T follicular helper cell (primary cell): Measurements from ENCODE around the gene MRPL1.
"Not testable (repeated sequence)": the region's sequence is repeated elsewhere in the genome, so short reads cannot be mapped to it uniquely, and the experiment has no call there.

ENCODE experiments used
- DNase-seq: peaks from one replicate; pipeline ENCODE4 v3.0.0-alpha.2; 2020; ENCODE audit warnings: low read depth

The MRPL1 gene

DNA sequence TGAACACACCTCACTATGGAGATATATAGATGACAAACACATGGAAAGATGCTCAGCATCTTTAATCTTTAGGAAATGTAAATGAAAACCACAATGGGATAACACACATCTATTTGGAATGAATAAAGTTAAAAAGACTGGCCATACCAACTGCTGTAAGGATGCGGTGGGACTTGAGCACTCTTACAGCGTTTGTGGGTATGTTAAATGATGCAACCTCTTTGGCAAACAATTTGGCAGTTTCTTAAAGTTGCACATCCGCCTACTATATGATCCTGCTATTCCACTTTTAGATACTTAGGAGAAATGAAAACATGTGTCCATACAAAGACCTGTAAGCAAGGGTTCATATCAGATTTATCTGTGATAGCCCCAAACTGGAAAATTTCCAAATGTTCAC is 50.7 kb downstream of the MRPL1 start:
- no peak for DNase-seq

DNA sequence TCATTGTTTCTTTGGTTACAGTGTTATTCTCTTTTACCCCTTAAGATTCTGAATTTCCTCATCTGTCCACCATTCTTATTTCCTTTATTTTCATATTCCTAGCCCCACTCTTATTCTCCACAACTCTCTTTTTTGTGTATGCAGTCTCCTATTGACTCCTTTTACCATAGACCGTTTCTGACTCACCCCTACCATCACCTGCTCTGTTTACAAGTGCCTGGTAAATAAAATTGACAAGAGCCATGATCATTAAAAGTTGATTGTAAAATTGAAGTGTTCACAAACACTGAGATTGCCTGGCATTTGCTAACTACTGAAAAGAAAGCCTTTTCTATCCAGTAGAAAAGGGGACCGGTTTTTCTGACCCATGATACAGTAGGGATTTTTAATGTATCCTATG is 54.4 kb downstream of the MRPL1 start:
- no peak for DNase-seq

DNA sequence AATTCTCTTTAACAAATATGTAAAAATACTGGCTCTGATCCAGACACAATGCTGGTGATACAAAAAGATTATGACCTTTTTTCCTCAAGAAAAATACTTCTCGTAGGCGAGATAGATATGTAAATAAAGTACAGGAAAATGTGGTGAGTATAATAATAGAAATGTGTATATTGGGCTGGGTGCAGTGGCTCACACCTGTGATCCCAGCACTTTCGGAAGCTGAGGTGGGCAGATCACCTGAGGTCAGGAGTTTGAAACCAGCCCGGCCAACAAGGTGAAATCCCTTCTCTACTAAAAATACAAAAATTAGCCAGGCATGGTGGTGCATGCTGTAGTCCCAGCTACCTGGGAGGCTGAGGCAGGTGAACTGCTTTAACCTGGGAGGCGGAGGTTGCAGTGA is 55.0 kb downstream of the MRPL1 start:
- DNase-seq = no peak

DNA sequence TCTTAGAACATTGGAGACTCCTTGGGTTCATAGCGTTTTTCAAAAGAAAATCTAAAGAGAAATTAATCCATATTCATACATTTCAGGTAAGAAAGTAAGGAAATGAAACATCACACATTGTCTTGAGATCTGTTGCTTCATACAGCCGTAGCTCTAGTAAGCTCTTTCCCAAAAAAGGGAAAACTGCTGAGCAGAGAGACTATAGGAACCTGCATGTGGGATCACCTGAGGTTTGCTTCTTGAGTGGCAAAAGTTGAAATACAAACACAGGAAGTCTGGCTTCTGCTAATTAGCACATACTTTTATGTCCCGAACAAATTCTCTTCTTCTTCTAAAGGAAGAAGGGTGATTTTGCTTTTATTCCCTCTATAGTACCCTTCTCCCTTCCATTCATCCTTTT is 57.7 kb downstream of the MRPL1 start:
- DNase-seq = no peak

DNA sequence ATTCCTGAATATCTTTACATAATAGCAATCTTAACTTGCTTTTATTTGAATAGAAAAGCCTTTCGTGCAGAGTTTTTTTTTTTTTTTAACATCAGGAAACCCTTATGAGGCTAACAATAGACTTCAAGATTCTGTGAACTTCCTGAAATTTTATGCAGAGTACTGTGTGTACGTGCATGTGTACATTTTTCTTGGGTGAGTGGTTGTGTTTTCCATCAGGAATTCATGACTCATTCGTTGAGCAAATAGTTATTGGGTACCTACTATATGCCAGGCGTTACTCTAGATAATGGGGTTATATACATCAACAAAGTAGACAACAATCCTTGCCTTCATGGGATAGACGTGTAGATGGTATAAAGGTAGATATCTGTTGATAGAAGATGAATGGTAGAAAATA is 59.1 kb downstream of the MRPL1 start:
- DNase-seq = no peak

DNA sequence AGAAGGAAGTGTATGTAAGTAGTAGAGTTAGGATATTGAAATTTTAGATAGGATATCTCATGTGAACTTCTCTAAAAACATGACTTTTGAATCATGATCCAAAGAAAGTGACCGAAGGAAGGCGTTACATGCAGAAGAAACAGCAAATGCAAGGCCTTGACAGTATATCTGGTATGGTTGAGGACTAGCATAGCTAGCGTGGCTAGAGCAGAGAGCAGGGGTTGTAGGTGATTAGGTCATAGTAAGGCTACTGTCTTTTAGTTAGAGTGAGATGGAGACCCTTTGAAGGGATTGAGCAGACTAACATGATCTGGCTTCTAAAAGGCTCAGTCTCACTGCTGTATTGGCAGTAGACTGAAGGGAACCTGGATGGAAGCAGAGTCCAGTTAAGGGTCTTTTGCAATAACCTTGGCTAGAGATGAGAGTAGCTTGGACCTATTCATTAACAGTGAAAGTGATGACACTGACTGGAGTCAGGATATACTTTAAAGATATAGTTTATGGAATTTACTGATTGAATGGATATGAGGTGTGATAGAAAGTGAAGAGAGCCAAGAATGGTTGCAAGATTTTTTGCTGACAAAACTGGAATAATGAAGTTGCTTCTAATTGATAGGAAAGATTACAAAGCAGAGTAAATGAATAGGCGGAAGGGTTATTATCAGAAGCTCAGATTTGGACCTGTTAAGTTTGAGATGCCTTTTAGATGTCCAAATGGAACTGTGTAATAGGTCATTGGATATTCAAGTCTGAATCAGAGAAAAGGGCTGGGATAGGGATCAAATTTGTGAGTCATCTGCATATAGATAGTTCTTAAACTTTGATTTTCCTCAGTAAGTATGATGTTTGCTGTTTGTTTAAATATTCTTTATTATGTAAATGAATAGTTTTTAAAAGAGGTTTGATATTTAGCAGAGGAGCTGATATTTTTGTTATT is 59.8 kb downstream of the MRPL1 start:
- no peak for DNase-seq

DNA sequence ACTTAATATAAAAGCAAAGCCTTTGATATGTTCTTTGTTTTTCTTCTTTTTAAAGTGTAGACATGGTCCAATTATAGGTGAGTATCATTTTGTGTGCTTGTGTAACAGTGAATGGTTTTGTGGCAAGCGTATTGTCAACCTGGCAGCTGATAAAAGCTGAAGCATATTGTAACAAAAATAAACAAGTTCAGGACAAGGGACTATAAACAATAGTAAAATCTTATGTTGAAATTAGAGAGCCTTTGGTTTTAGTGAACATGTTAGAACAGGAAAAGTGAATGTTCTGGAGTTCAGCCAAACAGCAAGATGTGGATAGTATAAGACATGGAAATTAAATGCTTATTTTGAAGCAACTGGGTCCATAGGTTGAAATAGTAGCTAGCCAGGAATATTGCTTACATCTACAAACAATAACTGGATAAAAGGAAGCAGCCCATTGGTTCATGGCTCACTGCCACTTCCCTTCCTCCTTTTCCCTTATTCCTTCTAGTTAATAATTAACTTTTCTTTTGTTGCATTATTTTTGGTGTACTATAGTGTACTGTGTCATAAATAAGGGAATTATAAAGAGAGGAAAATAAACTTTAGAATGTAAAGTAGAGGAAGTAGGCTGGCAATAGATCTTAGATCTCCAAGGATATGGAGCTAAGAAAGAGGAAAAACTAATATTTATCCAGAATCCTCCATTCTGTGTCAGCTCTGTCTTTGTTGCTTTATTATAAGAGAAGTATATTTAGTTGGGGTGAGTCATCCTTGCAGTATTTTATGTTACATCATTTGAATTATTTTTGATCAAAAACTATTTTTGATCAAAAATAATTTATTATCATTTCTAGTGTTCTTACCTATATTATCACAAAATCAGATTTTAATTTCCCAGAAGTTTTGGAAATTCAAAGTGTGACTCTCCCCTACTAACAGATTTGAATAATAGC is 65.6 kb downstream of the MRPL1 start:
- no peak for DNase-seq

DNA sequence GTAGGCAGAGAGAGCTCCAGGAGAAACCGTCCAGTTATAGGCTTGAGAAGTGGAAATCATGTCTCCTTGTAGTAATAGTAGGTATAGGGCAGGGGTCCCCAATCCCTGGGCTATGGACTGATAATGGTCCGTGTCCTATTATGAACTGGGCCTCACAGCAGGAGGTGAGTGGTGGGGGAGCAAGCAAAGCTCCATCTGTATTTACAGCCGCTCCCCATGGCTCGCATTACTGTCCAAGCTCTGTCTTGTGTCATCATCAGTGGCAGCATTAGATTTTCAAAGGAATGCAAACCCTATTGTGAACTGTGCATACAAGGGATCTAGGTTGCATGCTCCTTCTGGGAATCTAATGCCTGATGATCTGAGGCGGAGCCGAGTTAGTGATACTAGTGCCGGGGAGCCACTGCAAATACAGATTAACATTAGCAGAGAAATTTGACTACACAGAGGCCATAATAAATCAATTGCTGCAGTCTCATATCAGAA is 67.6 kb downstream of the MRPL1 start:
- no peak for DNase-seq

DNA sequence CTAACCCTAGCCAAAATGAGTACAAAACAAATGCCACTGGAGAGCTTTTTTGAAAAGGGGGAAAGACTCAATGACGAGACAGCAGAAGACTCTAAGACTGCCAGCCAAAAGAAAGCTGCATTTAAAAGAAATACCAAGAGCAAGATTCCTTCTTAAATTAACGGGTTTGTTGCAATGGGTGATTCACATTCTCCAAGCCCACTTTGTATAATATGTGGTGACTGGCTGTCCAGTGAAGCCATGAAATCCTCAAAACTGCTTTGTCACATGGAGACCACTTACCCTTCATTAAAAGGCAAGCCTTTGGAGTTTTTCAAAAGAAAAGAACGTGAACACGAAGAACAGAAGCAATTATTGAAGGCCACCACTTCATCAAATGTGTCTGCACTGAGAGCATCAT is 68.2 kb downstream of the MRPL1 start:
- DNase-seq = no peak

DNA sequence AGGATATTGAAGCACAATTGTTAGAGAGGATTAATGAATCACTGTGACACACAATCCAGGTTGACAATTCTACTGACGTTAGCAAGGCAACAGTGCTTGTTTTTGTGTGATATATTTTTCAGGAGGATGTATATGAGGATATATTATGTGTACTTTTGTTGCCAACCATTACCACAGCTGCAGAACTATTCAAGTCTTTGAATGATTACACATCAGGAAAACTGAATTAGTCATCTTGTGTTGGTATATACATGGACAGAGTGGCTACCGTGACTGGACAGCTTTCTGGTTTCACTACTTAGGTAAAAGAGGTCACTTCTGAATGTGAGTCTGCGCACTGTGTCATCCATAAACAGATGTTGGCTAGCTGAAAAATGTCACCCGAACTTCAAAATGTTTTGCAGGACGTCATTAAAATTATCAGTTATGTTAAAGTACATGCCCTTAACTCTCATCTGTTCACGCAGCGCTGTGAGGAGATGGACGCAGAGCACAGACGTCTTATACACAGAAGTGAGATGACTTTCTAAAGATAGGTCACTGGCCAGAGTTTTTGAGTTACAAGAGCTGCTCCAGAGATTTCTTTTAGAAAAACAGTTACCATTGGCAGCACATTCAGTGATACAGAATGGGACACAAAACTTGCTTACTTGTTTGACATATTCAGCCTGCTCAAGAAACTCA is 69.0 kb downstream of the MRPL1 start:
- no peak for DNase-seq

DNA sequence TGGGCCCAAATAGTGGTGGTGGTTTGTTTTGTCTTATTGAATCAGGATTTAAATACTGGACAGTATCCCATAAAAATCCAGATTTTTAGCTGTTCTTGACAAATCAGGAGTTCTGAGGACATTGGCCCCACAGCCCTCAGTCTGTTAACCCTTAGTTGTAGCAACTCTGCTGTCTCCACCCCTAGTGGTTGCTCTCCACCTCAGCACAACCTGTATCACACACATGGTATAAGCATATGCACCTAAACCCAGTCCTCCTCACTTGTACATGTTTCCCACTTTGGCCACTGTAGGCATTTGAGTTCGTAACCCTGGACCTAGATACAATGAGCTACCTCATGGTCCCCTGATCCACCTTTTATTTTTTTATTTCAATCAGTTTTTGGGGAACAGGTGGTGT is 75.9 kb downstream of the MRPL1 start:
- DNase-seq = no peak

DNA sequence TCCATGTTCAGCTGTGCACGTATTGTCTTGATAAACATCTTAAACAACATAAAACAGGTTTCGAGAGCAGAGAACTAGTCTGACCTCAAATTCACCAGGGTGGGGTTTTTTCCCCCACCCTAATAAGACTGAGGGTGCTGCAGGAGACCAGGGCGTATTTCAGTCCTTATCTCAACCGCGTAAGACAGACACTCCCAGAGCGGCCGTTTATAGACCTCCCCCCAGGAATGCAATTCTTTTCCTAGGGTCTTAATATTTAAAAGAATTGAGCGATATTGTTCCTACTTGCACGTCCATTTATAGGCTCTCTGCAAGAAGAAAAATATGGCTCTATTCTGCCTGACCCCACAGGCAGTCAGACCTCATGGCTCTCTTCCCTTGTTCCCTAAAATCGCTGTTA is 83.3 kb downstream of the MRPL1 start:
- DNase-seq = not testable (repeated sequence)

DNA sequence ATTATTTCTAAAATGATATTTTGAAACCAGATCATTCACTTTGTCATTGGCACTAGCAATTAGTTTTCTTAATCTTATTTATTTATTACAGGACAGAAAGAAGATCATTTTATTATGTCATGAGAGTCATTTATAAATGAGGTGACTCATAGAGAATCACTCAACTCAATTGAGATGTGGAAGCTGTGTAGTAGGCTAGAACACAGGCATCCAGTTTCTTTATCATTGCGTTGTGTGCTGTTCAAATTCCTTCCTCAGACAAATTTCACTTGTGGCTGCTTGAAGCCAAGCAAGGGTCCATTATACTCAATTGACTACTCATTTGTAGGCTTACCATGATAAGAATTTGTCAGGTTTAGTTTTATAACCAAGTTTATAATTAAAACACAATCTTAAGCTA is 87.6 kb downstream of the MRPL1 start:
- no peak for DNase-seq

DNA sequence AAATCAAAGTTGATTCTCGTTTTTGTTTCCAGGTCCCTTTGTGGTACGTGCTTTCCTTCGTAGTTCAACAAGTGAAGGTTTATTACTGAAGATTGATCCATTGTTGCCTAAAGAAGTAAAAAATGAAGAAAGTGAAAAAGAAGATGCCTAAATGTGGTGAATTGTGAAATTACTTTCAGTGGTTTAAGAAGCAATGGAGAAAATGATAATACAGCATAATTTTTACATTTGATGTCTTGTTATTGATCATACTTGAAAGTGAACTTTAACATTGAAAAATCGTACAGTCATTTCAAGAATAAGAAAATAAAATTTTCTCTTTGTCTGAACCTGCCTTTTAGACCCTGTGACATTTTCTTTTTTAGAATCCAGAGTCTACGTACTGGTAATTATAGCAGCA is 89.8 kb downstream of the MRPL1 start:
- DNase-seq = no peak

DNA sequence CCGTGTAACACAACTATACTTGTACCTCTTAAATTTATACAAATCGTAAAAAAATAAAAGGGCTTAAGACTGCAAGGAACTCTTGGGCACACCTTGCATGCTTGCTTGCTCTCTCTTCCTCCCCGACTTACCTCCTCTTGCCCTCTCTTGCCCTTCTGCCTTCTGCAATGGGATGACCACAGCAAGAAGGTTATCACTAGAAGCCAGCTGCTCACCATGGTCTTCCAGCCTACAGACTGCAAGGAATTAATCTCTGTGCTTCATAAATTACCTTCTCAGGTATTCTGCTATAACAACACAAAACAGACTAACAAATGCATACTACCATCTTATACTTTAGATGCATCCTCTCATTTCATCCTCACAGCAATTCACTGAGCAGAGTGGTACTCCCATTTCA is 92.1 kb downstream of the MRPL1 start:
- DNase-seq = no peak

DNA sequence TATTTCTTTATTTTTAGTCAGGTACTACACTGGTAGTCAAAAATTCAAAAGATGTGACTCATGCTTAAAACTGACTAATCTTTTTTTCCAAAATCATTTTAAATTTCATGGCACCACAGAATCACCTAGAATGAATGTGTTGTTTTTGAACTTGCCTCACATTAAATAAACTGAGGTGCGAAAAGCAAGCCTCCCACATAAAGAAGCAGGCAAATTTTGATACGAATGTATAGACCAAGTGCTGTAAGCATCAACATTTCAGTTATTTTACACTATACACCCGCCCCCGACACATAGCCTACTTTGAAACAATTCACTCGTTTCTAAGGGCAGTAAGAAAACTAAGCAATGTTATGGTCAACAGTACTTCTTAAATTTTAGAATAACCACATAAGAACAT is 94.3 kb downstream of the MRPL1 start:
- DNase-seq = no peak

DNA sequence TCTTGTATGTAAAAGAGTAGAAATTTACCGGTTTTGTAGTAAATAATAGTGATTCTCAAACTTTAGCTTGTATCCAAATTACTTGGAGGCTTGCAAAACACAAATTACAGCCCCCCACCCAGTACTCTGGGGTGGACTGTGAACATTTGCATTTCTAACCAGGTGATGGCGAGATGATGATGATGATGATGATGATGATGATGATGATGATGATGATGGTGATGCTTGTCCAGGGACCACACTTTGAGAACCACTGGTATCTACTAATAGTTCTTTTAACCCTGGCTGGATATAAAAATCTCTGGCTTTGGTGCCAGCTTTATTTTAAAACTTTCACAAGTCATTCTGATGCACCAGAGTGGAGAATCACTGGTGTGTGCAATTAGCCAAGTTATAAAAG is 96.3 kb downstream of the MRPL1 start:
- no peak for DNase-seq

DNA sequence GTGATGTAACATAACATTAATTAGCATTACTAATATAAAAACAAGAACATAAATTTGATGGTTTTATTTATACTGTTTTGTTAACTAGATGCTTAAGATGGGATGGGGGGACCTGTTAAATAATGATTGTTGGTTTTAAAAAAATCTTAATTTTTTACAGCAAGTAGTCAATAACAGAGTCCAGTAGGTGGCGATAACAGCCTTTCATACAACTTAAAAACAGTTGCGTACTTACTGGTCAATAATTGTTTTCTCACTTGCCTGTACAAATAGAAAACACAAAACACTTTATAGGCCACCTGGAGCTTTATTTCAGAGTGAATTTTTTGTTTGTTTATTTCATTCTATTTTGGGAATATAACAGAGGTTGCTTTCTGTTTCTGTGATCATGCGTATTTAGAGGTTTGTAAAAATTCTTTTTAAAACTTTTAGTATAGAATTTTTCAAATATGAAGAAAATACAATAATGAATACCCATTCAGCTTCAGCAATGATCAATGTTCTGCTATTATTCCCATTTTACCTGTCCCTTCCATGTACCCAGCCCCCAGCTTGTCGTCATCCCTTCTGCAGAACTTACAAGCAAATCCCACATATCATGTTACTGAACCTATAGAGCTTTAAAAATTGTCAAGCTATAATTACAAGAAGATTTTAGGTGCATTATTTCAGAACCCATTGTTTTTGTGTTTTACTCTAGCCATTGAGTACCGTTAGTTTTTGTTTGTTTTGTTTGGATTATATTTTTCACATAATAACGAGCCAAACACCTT is 97.1 kb downstream of the MRPL1 start:
- DNase-seq = no peak

DNA sequence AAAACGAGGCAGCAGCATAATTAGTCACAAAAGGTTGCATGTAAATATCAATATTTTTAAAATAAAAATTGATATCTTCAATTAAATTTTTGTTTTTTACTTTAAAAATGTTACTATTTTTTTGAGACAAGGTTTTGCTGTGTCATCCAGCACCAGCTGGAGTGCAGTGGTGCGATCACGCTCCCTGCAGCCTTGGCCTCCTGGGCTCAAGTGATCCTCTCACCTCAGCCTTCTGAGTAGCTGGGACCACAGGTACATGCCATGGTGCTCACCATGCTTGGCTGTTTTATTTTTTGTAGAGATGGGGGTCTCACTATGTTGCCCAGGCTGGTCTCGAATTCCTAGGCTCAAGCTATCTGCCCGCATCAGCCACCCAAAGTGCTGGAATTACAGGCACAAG is 97.7 kb downstream of the MRPL1 start:
- DNase-seq = no peak

DNA sequence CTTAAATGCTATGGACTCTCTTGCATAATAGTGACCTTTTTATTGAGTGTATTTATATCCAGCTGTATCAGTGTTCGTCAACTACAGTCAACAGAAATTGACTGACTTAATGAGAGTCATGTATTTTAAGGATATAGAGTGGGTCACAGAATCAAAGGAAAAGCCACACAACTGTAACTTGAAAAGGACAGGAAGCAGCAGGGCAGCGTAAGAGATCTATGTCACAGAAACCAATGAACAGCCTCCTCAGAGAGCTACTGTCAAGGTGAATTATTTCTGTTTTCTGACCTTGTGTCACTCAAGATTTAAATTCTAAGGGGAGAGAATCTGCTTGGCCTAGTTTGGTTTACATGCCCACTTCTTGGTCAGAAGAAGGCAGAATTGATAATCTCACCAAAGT is 100.4 kb downstream of the MRPL1 start:
- DNase-seq = no peak

DNA sequence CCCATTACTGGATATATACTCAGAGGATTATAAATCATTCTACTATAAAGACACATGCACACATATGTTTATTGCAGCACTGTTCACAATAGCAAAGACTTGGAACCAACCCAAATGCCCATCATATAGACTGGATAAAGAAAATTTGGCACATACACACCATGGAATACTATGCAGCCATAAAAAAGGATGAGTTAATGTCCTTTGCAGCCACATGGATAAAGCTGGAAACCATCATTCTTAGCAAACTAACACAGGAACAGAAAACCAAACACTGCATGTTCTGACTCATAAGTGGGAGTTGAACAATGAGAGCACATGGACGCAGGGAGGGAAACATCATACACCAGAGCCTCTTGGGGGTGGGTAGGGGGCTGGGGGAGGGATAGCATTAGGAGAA is 111.0 kb downstream of the MRPL1 start:
- DNase-seq = not testable (repeated sequence)
